Muscle layer of duodenum (tissue), 2 donors: ENCODE measurements around the gene PTRHD1.

Source experiments
- H3K27ac ChIP-seq: one replicate; pipeline ENCODE4 v1.7.0; 2013; ENCODE audit warnings: mild to moderate bottlenecking, low read length
- H3K27me3 ChIP-seq: one replicate; pipeline ENCODE4 v1.7.0; 2013; ENCODE audit warnings: low read depth, mild to moderate bottlenecking, control low read depth, low read length
- H3K36me3 ChIP-seq, 2 donors: one replicate each; pipeline ENCODE4 v1.7.0; 2013; ENCODE audit warnings: low read length in 2 of 2, control low read depth in 1 of 2, mild to moderate bottlenecking in 1 of 2; ENCODE audit not compliant: insufficient read depth in 2 of 2, control insufficient read depth in 1 of 2
- H3K4me1 ChIP-seq, 2 donors: one replicate each; pipeline ENCODE4 v1.7.0; 2013; ENCODE audit warnings: low read length in 2 of 2, mild to moderate bottlenecking in 2 of 2, control low read depth in 1 of 2, moderate library complexity in 1 of 2; ENCODE audit not compliant: insufficient read depth in 2 of 2, control insufficient read depth in 1 of 2
- H3K4me3 ChIP-seq, 2 donors: one replicate each; pipeline ENCODE4 v1.7.0; 2013; ENCODE audit warnings: low read length in 2 of 2, low read depth in 1 of 2, mild to moderate bottlenecking in 1 of 2
- H3K9me3 ChIP-seq, 2 donors: one replicate each; pipeline ENCODE4 v1.7.0; 2013; ENCODE audit warnings: low read length in 2 of 2, control low read depth in 1 of 2, mild to moderate bottlenecking in 1 of 2; ENCODE audit not compliant: control insufficient read depth in 1 of 2
- donor health status: healthy.

Gene PTRHD1

DNA sequence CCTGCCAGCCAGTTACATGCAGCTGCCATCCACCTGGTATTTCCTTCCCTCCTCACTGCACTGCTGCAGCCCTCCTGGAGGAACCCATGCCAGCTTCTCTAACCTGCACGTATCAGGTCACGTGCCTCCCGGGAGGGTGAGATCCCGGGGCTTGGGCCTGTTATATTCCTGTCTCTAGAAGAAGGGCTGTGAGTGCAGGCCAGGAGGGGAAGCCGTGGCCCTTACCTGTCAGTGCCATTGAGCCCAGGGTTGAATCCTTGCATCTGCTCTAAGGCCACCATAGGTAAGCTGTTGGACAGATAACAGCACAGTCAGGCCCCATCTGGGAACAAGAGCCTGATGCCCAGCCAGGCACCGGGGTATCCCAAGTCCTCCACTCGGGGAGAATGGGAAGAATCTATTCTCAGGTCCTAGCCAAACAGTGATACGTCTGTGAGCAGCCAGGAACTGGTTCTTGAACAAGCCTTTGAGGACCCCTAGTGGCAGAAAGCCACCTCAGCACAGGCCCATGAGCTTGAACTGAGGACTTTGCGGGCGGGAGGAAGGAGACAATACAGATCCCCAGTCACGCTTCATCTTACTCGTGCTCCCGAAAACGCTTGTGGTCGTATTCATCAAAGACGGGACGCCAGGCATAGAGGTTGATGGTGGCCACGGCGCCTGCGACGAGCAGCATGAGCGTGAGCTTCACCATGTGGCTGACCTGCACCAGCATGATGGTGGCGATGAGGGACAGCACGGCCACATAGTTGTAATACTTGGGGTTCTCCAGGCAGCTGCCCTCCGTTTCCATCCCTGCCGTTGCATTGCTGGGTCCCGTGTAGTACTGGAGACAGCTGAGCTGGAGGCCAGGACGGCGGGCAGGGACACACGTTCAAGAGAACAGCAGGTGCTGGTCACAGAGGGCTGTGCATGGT, 34.4 kb upstream of the PTRHD1 start:
- Histone ChIP-seq H3K27ac (no peak overlapping the region), H3K4me1 (peaks cover 0 to 9% of the 10 kb centered on the region in 2 donors), H3K9me3 (no peaks in the 10 kb centered on the region), H3K4me3 (no peak overlapping the region), H3K27me3 (no peaks in the 10 kb centered on the region), H3K36me3 (no peaks in the 10 kb centered on the region)

- Histone ChIP-seq H3K36me3 (no peaks in the 10 kb centered on the region), H3K9me3 (no peaks in the 10 kb centered on the region), H3K27ac (no peak overlapping the region), H3K27me3 (no peaks in the 10 kb centered on the region), H3K4me1 (peaks cover 0 to 9% of the 10 kb centered on the region in 2 donors), H3K4me3 (no peak overlapping the region)
Observed at GRCh38 chr2:24826773-24827145, 33.6 kb upstream of the PTRHD1 start.

DNA sequence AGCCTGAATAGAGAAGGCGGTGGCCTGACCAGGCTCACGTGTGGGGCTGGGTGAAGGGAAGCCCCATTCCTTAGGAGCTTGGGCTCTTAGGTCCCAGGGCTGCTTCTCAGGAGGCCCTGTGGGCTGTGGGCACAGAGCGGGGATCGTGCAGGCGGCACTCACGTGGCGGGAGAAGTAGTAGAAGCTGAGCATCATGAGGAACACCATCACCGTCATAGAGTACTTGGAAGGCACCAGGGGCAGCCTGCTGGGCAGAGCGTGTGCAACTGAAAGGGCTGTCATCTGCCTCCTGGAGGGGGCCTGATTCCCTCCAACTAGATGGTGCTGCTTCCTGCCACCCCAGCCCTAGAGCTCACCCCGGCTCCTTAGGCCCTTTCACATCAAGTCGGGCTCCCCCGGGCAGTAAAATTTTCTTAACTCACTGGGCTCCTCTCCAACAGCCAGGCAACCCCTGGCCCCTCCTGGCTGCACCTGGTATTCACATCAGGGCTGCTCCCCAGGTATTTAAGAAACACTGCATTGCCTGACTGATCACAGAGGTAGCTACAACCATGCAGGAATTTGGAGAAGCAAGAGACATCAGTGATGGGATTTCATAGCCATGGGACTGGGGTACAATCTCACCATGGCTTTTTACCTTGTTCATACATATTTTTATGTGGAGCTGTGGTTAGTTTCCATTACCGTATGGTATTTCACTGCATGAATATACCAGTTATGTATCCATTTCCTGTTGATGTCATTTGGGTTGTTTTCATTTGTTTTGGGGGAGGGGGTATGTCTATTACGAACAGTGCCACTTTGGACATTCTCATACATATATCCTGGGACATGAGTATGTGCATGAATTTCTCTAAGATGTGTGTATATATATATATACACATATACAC, 32.9 kb upstream of the PTRHD1 start:
- H3K27ac ChIP-seq: no peak overlapping the region
- H3K27me3 ChIP-seq: no peaks in the 10 kb centered on the region
- peaks cover 0 to 9% of the 10 kb centered on the region in 2 donors for H3K4me1 ChIP-seq
- no peak overlapping the region for H3K4me3 ChIP-seq
- H3K36me3 ChIP-seq: peaks cover 0 to 3% of the 10 kb centered on the region in 2 donors
- H3K9me3 ChIP-seq: no peaks in the 10 kb centered on the region

DNA sequence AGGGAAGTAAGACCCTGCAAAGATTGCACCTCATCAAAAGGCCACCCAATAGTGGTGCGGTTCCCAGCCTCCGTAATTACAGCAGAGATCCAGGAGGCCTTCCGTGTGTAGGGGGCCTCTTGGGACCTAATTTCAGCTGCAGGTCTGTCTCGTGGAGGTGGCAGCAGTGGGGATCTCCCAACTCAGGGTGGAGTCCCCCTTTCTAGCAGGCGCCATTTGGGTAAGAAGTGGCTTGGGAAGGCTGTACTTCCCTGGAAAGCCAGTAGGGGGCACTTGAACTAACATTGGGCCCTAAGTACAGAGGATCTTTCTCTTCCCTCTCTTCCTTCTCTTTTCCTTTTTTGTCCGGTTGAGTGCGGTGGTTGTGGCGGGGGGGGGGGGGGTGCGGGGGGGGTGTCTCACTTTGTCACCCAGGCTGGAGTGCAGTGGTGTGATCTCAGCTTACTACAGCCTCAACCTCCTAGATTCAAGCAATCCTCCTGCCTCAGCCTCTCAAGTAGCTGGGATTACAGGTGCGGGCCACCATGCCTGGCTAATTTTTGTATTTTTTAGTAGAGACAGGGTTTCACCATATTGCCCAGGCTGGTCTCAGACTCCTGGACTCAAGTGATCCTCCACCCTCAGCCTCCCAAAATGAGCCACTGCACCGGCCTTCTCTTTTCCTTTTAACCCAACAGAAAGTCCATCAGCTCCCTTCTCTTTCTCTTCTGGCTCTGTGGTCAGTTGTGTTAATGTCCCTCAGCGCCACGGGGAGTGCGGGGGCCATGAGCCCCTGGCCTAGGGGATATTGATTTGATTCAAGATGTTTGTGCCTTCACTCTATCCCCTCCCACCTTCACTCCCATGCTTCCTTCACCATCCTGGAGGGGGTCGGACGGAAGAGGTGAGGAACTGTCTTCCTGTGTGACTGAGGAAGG, 32.0 kb upstream of the PTRHD1 start:
- Histone ChIP-seq H3K27ac (no peak overlapping the region), H3K4me3 (no peak overlapping the region), H3K36me3 (peaks cover 0 to 11% of the 10 kb centered on the region in 2 donors), H3K27me3 (no peaks in the 10 kb centered on the region), H3K9me3 (no peaks in the 10 kb centered on the region), H3K4me1 (peaks cover 0 to 9% of the 10 kb centered on the region in 2 donors)

- H3K27me3 ChIP-seq: no peaks in the 10 kb centered on the region
- peaks cover 0 to 13% of the 10 kb centered on the region in 2 donors for H3K36me3 ChIP-seq
- no peaks in the 10 kb centered on the region for H3K9me3 ChIP-seq
- H3K27ac ChIP-seq: no peak overlapping the region
- no peak overlapping the region for H3K4me3 ChIP-seq
- H3K4me1 ChIP-seq: peaks cover 0 to 9% of the 10 kb centered on the region in 2 donors
Observed at GRCh38 chr2:24824071-24824588, 30.9 kb upstream of the PTRHD1 start.

DNA sequence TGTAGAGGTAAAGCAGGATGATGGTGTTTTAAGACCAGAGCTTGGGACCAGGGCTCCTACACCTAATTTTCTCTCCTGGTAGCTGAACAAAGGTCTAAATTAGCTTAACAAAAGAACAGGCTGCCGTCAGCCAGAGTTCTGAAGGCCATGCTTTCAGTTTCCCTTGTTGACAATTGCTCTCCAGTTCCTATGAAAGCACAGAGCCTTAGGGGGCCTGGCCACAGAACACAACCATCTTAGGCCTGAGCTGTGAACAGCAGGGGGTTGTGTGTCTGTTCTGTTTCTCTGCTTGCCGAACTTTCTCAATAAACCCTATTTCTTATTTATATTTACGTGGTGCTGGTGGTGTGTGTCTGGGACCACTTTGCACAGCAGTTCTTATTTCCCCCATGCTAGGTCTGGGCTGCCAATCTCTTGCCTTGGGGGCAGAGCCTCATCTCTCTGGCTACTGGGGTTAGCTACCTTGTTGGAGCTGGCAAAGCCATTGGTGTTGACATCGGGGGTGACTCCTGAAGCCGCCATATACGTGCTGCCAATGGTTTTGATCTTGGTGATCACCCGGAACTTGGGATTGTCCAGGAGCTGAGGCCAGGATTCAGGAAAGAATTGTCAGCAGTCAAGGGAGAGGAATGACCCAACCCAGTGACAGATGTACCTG, 29.0 kb upstream of the PTRHD1 start:
- H3K36me3 ChIP-seq: peaks cover 0 to 13% of the 10 kb centered on the region in 2 donors
- H3K4me3 ChIP-seq: no peak overlapping the region
- H3K9me3 ChIP-seq: no peaks in the 10 kb centered on the region
- no peaks in the 10 kb centered on the region for H3K27me3 ChIP-seq
- H3K27ac ChIP-seq: no peak overlapping the region
- peaks cover 0 to under 1% of the 10 kb centered on the region in 2 donors for H3K4me1 ChIP-seq

DNA sequence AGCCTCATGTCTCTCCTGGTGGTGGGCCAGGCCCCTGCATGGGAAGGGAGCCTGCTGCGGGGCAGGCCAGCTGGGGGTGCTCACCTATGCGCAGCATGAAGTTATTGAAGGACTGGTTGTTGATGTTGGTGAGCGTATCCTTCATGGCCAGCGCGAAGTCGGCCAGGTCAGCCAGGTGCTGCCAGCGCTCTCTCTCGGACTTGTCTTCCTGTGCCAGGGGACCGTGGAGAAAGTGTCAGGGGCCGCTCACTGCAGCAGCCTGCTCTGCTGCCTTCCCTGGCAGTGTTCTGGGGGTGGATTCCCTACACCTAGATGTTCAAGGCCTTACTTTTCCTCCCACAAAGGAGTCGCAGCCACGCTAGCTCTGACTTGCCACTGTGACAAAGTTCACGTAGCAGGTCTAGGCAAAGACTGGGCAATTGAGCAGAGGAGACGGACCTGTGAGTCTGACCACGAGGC, 28.3 kb upstream of the PTRHD1 start:
- no peak overlapping the region for H3K27ac ChIP-seq
- no peaks in the 10 kb centered on the region for H3K9me3 ChIP-seq
- peaks cover 0 to 13% of the 10 kb centered on the region in 2 donors for H3K36me3 ChIP-seq
- H3K27me3 ChIP-seq: no peaks in the 10 kb centered on the region
- no peaks in the 10 kb centered on the region for H3K4me1 ChIP-seq
- H3K4me3 ChIP-seq: no peak overlapping the region

DNA sequence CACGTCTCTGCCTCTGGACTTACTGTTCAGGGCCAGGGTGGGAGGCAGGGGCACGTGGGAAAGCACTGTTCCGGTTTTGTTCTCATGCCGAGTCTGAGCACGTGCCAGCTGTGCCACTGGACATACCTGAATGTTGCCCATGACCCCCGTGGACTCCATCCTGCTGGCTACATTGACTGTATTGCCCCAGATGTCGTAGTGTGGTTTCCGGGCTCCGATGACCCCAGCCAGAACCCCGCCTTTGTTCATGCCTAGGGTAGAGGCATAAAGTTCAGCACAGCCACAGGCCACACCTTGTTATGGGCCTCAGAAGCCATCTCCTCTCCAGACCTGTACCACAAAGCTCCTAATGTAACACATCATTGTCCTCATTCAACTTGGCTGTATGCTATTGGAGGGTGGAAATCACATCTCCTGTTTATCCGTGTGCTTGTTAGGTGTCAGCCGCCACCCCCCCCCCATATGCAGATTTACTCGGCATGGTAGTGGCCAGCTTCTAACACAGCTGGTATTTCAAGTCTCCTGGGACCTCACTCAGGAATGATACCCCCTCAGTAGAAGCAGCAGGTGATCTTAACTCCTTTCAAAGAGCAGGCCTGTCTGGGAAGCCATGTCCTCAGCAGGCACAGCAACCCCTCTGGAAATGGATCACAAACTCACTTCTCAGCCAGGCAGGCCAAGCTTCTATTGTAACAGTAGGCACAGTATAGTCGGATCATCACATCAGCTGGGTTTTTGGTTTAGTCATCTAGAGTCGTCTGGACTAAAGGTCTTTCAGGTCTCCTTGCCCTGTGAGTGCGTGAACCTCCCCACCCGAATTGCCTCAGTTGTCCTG, 27.6 kb upstream of the PTRHD1 start:
- Histone ChIP-seq H3K4me3 (no peak overlapping the region), H3K27ac (no peak overlapping the region), H3K36me3 (peaks cover 0 to 13% of the 10 kb centered on the region in 2 donors), H3K9me3 (no peaks in the 10 kb centered on the region), H3K4me1 (no peaks in the 10 kb centered on the region), H3K27me3 (no peaks in the 10 kb centered on the region)

DNA sequence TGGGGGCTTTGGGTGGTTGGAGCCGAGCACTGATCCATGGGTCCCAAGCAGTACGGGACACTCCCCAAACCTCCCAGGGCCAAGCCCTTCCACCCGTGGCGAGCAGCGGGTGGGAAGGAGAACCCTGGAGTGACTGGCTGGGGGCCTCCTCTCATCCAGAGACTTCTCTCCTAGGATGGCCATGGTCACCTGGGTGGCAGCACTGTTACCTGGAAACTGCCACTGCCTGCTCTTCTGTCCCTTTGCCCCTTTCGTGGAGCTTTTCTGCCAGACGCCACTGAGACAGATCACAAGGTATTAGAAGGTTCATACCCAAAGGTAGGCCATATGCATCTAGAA, 27.0 kb upstream of the PTRHD1 start:
- Histone ChIP-seq H3K27ac (no peak overlapping the region), H3K4me3 (no peak overlapping the region), H3K36me3 (peaks cover 0 to 13% of the 10 kb centered on the region in 2 donors)

More for the DNA sequence above, 27.0 kb upstream of the PTRHD1 start:
- no peaks in the 10 kb centered on the region for H3K4me1 ChIP-seq
- H3K27me3 ChIP-seq: no peaks in the 10 kb centered on the region
- no peaks in the 10 kb centered on the region for H3K9me3 ChIP-seq
